Left lung (tissue), 10 donors: ENCODE data around the gene SAXO1. TPM values are rescaled to one million over a fixed set of nuclear protein-coding genes. Genes with fewer than 3 reads are reported as not detected.

Source experiments
- ATAC-seq: fragments of 200-7000 bp; cut with Tn5 transposase; one replicate; pipeline ENCODE4 v1.9.1; 2020; ENCODE audit warnings: moderate library complexity
- DNase-seq, 4 donors: peaks; one replicate each; pipeline ENCODE4 v3.0.0-alpha.2; 2013 to 2020
- H3K27ac ChIP-seq, 2 donors: fragments of 200-600 bp; sonication (generic) in 1 of 2; one replicate each; pipeline versions ENCODE4 v1.5.0 to v1.8.0; 2020 to 2021
- H3K27me3 ChIP-seq, 2 donors: fragments of 200-600 bp; sonication (generic) in 1 of 2; one replicate each; pipeline versions ENCODE4 v1.5.0 to v1.8.0; 2020 to 2021
- H3K36me3 ChIP-seq, 2 donors: fragments of 200-600 bp; sonication (generic) in 1 of 2; one replicate each; pipeline versions ENCODE4 v1.5.0 to v1.8.0; 2020 to 2021
- H3K4me1 ChIP-seq, 2 donors: fragments of 200-600 bp; one replicate each; pipeline ENCODE4 v1.8.0; 2021
- H3K4me3 ChIP-seq, 2 donors: fragments of 200-600 bp; sonication (generic) in 1 of 2; one replicate each; pipeline versions ENCODE4 v1.5.0 to v1.8.0; 2020 to 2021; ENCODE audit warnings: mild to moderate bottlenecking in 1 of 2
- H3K9me3 ChIP-seq, 2 donors: fragments of 200-600 bp; sonication (generic) in 1 of 2; one replicate each; pipeline versions ENCODE4 v1.5.0 to v1.8.0; 2020 to 2021
- intact Hi-C, 2 donors: fragments of 100-400 bp; cut with DNase I; formaldehyde crosslinking; loops; one replicate each; pipeline versions ENCODE4 v1.11.2 to v1.14.2; 2022
- polyA plus RNA-seq, 6 donors: library from polyadenylated mRNA; unstranded; fragments of 120-200 nt; gene quantifications; one replicate each; pipeline ENCODE4 v1.2.1, GENCODE V29; 2013; ENCODE audit not compliant: insufficient read length in 6 of 6
- total RNA-seq, 2 donors: library from RNA; stranded (reverse); fragmentation: NEBNext Ultra II Directional; extraction: Animal tissue kit (Norgen Biotek cat#: 25700); gene quantifications; one replicate each; pipeline ENCODE4 v1.2.1, GENCODE V29; 2021
- TF ChIP-seq, protein P1 (sequence below), 2 donors: fragments of 200-600 bp; sonication (generic) in 1 of 2; IDR thresholded peaks; one replicate each; pipeline versions ENCODE4 v1.5.0 to v1.8.0; 2021; ENCODE audit warnings: antibody characterized with exemption in 2 of 2
- donor health status: DM: no; HTN: yes; CAD: no.
- donor health status: DM: no; HTN: no; CAD: no.

SAXO1 gene
- total and polyA plus RNA-seq, 8 donors, result 0.14 to 0.30 (median 0.18) TPM; not detected in 2

DNA sequence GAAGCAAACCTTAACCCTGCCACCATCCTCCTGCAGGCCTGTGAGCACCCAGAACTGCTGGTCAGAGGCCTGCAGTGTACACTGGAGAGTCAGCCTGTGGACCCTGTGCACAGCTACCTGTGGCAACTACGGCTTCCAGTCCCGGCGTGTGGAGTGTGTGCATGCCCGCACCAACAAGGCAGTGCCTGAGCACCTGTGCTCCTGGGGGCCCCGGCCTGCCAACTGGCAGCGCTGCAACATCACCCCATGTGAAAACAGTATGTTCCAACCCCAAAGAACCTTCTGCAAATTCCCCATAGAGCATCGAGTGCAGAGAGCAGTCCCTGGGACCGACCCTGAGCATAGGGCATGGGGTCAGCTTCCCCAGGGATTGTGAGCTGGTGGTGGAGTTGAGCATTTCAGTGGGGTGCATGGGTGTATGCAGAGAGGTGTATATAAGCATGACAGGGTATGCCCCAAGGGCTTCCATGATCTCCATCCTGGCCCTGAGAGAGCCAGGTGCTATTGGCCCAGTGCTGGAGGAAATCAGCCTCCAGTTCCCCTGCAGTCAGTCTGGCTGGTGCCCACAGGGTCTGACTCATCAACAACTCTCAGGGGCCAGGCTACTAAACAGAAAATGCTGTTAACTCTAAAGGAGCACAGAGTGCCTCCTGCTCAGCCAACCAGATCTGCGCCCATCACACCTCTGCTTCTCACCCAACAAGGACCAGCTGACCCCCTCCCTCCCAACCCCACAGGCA, 126.2 kb downstream of the SAXO1 start:
- no peak overlapping the region for H3K4me3 ChIP-seq
- no peak overlapping the region for H3K27ac ChIP-seq
- H3K9me3 ChIP-seq, result peaks cover 0 to 5% of the 10 kb centered on the region in 2 donors
- intact Hi-C loops, result no loop called here
- H3K36me3 ChIP-seq, result no peaks in the 10 kb centered on the region
- TF ChIP-seq, protein P1, sequence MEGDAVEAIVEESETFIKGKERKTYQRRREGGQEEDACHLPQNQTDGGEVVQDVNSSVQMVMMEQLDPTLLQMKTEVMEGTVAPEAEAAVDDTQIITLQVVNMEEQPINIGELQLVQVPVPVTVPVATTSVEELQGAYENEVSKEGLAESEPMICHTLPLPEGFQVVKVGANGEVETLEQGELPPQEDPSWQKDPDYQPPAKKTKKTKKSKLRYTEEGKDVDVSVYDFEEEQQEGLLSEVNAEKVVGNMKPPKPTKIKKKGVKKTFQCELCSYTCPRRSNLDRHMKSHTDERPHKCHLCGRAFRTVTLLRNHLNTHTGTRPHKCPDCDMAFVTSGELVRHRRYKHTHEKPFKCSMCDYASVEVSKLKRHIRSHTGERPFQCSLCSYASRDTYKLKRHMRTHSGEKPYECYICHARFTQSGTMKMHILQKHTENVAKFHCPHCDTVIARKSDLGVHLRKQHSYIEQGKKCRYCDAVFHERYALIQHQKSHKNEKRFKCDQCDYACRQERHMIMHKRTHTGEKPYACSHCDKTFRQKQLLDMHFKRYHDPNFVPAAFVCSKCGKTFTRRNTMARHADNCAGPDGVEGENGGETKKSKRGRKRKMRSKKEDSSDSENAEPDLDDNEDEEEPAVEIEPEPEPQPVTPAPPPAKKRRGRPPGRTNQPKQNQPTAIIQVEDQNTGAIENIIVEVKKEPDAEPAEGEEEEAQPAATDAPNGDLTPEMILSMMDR (IDR thresholded peaks at IDR 0.05), result no peak
- ATAC-seq, result peak; percentile 21
- no peaks in the 10 kb centered on the region for H3K4me1 ChIP-seq
- DNase-seq, result no peak
- no peaks in the 10 kb centered on the region for H3K27me3 ChIP-seq

DNA sequence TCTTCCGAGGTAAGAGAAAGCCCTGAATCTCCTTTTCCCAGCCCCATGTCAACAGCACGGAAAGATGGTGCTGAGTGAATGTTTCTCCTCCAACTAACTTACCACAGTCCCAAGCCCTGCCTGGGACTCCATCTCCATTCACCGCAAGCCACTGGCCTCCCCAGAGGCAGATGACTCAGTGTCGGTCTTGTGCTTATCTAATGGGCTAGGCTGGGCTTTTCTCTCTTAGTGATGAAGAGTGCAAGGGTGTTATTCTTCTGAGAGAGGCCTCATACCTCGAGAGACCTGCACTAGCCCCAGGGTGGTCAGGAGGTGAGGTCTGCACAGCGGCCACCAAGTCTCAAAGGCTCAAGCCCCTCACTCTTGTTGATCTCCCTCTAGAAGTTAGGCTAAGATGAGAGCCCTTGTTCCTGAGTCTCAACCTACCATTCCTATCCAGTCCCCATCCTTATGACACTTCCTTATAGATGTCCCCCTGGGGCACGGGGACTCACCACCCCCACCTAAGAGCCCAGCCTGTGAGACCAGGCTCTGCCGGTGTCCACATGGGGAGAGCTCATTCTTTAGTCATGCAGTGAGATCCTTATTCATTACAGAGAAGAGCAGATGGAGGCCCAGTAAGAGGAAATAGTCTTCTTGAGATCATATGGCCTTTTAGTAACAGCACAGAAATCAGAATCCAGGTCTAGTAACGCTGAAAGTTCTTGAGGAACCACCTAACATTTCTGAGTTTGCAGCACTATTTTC, 127.0 kb downstream of the SAXO1 start:
- H3K4me1 ChIP-seq, result no peaks in the 10 kb centered on the region
- no peaks in the 10 kb centered on the region for H3K36me3 ChIP-seq
- H3K9me3 ChIP-seq, result peaks cover 0 to 12% of the 10 kb centered on the region in 2 donors
- no peak overlapping the region for H3K4me3 ChIP-seq
- ATAC-seq (no peak), DNase-seq (no peak)
- no peak overlapping the region for H3K27ac ChIP-seq
- no peaks in the 10 kb centered on the region for H3K27me3 ChIP-seq
- intact Hi-C loops, result no loop called here
- TF ChIP-seq, protein P1 (IDR thresholded peaks at IDR 0.05), result no peak

DNA sequence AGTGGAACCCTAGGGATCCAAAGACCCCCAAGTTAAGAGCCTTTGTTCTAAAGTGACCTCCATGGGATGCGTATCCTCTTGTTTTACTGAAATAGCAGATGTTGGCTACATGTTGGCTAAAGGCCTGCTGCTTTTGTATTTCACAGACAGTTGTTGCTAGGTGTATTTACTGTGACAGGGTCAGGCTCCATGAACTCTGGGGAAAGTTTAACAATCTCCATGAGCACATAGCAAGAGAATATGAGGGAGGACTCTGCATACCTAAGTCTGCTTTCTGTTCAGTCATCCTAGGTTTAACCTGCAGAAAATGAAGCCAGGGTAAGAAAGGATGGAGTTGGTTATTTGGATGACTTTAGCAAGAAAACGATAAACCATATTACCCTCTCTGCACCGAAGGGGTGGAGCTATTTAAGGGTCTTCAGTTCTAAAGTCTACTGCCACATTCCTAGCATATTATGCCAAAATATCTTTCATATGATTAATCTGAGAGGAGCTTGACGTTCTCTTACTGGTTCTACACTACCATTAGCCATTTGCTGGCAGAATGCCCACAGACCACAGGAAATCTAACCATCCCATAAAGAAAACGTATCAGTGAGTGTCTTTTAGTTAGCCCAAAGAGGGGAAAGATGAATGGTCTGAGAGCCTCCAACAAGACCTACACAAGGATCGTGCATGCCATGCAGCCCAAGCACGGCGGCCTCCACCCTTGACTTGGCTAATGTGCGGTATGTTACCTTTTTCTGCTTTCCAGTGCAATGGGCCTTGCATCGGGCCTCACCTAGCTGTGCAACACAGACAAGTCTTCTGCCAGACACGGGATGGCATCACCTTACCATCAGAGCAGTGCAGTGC, 127.8 kb downstream of the SAXO1 start:
- intact Hi-C loops, result no loop called here
- H3K4me1 ChIP-seq, result no peaks in the 10 kb centered on the region
- H3K27ac ChIP-seq, result no peak overlapping the region
- ATAC-seq, result no peak
- H3K36me3 ChIP-seq, result no peaks in the 10 kb centered on the region
- H3K4me3 ChIP-seq, result no peak overlapping the region
- TF ChIP-seq, protein P1 (IDR thresholded peaks at IDR 0.05), result no peak
- H3K27me3 ChIP-seq, result no peaks in the 10 kb centered on the region
- no peak for DNase-seq
- peaks cover 0 to 16% of the 10 kb centered on the region in 2 donors for H3K9me3 ChIP-seq

DNA sequence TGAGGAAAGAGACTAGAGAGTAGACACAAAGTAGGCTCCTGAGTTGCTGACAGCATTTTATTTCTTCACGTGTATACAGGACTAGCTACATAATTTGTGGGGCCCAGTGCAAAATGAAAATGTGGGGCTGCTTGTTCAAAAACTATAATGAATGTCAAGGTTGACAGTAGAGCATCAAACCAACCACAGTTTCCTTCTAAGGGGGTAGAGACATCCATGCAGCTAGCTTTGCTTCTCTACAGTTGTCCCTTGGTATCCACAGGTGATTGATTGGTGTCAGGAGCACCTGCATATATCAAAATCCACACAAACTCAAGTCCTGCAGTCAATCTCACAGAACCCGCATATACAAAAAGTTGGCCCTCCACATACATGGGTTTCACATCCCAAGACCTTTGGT, 129.6 kb downstream of the SAXO1 start:
- intact Hi-C loops, result no loop called here
- Histone ChIP-seq H3K9me3 (peaks cover 0 to 16% of the 10 kb centered on the region in 2 donors), H3K4me1 (no peaks in the 10 kb centered on the region), H3K27ac (no peak overlapping the region), H3K4me3 (no peak overlapping the region), H3K27me3 (no peaks in the 10 kb centered on the region), H3K36me3 (no peaks in the 10 kb centered on the region)
- ATAC-seq (no peak), DNase-seq (no peak)
- TF ChIP-seq, protein P1 (IDR thresholded peaks at IDR 0.05), result no peak
